Smooth muscle cell (in vitro differentiated cells): Measurements from ENCODE around the gene EPB41L1. TPM values are rescaled to one million over a fixed set of nuclear protein-coding genes. Genes with fewer than 3 reads are reported as not detected.

Experiments used
- DNase-seq: peaks from one replicate; lab custom pipeline; 2025; ENCODE audit not compliant: unreplicated experiment; lab: John Stamatoyannopoulos, UW
- H2AFZ ChIP-seq: fragments of 200-600 bp; sonication (generic); 2 replicates; pipeline ENCODE4 v1.6.0; 2016; ENCODE audit warnings: antibody characterized with exemption, low read depth, mild to moderate bottlenecking
- H3F3A ChIP-seq: fragments of 200-600 bp; sonication (generic); 2 replicates; pipeline ENCODE4 v1.6.0; 2017; ENCODE audit warnings: antibody characterized with exemption, low read depth
- H3K27ac ChIP-seq: fragments of 200-600 bp; sonication (generic); 2 replicates; pipeline ENCODE4 v1.5.1; 2016; ENCODE audit warnings: low read depth, mild to moderate bottlenecking
- H3K27me3 ChIP-seq: fragments of 200-600 bp; sonication (generic); 2 replicates; pipeline ENCODE4 v1.6.1; 2016; ENCODE audit warnings: low read depth, mild to moderate bottlenecking
- H3K36me3 ChIP-seq: fragments of 200-600 bp; sonication (generic); 2 replicates; pipeline ENCODE4 v1.5.1; 2016; ENCODE audit warnings: low read depth
- H3K4me1 ChIP-seq: fragments of 200-600 bp; sonication (generic); 2 replicates; pipeline ENCODE4 v1.5.1; 2016; ENCODE audit warnings: low read depth
- H3K4me2 ChIP-seq: fragments of 200-600 bp; sonication (generic); 2 replicates; pipeline ENCODE4 v1.6.0; 2016; ENCODE audit warnings: mild to moderate bottlenecking
- H3K4me3 ChIP-seq: fragments of 200-600 bp; sonication (generic); 2 replicates; pipeline ENCODE4 v1.5.1; 2016; ENCODE audit warnings: mild to moderate bottlenecking
- H3K79me2 ChIP-seq: fragments of 200-600 bp; sonication (generic); 2 replicates; pipeline ENCODE4 v1.6.0; 2016; ENCODE audit warnings: low read depth, mild to moderate bottlenecking
- H3K9ac ChIP-seq: fragments of 200-600 bp; sonication (generic); 2 replicates; pipeline ENCODE4 v1.6.0; 2016; ENCODE audit warnings: low read depth
- H3K9me3 ChIP-seq: fragments of 200-600 bp; sonication (generic); replicated peaks from 2 replicates; pipeline ENCODE4 v1.5.1; 2016; ENCODE audit warnings: low read depth
- H4K20me1 ChIP-seq: fragments of 200-600 bp; sonication (generic); 2 replicates; pipeline ENCODE4 v1.6.0; 2016; ENCODE audit warnings: low read depth
- WGBS: methylation state at CpG from one replicate; pipeline ENCODE4 v1.1.7; 2016; ENCODE audit warnings: low lambda C conversion rate; 5-methylcytosine and 5-hydroxymethylcytosine counted together
- polyA plus RNA-seq: library from polyadenylated mRNA; unstranded; fragments of >200 nt; fragmentation: Nextera tagmentation; extraction: Ambion mirVana; gene quantifications from 2 replicates; pipeline ENCODE4 v1.2.1, GENCODE V29; 2016
- total RNA-seq: library from RNA; depleted of rRNA; stranded (reverse); fragments of >200 nt; gene quantifications from 2 replicates; pipeline ENCODE4 v1.2.3, GENCODE V29; 2014
- TF ChIP-seq, protein P1 (sequence below): fragments of 200-600 bp; sonication (generic); IDR thresholded peaks from 2 replicates; pipeline ENCODE4 v1.5.1; 2017; ENCODE audit warnings: borderline replicate concordance, mild to moderate bottlenecking, antibody characterized with exemption; ENCODE audit not compliant: insufficient read depth, poor library complexity, severe bottlenecking

The EPB41L1 gene
- total and polyA plus RNA-seq, 2 experiments from 2014 or later: 14.8 to 18.0 TPM

DNA sequence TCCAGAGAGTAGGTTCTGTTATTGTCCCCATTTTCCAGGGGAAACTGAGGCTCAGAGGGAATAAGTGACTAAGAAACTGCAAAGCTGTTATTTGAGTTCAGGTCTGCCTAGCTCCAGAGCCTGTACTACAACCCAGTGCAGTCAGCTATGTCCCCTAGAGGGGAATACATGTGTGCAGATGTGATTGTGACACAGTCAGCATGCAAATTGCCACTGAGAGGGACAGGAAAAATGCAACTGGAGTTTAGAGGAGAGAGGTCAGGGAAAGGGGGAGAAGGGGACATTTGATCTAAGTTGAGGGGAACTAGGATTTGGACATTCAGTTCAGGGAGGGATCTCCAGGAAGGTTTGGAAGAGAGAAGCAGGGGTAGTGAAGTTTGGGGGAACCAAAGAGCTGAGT is 38.6 kb upstream of the EPB41L1 start:
- no peaks in the 10 kb centered on the region for H3K36me3 ChIP-seq
- H3K4me1 ChIP-seq: no peaks in the 10 kb centered on the region
- H3K9me3 ChIP-seq: no peaks in the 10 kb centered on the region
- H4K20me1 ChIP-seq: no peaks in the 10 kb centered on the region
- H3K27ac ChIP-seq: no peak overlapping the region
- H3F3A ChIP-seq: no peaks in the 10 kb centered on the region
- H3K4me2 ChIP-seq: no peak overlapping the region
- no peak overlapping the region for H3K9ac ChIP-seq
- H3K79me2 ChIP-seq: no peaks in the 10 kb centered on the region
- no peaks in the 10 kb centered on the region for H3K27me3 ChIP-seq
- H2AFZ ChIP-seq: no peak overlapping the region
- no peak overlapping the region for H3K4me3 ChIP-seq
- TF ChIP-seq, protein P1, sequence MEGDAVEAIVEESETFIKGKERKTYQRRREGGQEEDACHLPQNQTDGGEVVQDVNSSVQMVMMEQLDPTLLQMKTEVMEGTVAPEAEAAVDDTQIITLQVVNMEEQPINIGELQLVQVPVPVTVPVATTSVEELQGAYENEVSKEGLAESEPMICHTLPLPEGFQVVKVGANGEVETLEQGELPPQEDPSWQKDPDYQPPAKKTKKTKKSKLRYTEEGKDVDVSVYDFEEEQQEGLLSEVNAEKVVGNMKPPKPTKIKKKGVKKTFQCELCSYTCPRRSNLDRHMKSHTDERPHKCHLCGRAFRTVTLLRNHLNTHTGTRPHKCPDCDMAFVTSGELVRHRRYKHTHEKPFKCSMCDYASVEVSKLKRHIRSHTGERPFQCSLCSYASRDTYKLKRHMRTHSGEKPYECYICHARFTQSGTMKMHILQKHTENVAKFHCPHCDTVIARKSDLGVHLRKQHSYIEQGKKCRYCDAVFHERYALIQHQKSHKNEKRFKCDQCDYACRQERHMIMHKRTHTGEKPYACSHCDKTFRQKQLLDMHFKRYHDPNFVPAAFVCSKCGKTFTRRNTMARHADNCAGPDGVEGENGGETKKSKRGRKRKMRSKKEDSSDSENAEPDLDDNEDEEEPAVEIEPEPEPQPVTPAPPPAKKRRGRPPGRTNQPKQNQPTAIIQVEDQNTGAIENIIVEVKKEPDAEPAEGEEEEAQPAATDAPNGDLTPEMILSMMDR: no peak
- no peak for DNase-seq

DNA sequence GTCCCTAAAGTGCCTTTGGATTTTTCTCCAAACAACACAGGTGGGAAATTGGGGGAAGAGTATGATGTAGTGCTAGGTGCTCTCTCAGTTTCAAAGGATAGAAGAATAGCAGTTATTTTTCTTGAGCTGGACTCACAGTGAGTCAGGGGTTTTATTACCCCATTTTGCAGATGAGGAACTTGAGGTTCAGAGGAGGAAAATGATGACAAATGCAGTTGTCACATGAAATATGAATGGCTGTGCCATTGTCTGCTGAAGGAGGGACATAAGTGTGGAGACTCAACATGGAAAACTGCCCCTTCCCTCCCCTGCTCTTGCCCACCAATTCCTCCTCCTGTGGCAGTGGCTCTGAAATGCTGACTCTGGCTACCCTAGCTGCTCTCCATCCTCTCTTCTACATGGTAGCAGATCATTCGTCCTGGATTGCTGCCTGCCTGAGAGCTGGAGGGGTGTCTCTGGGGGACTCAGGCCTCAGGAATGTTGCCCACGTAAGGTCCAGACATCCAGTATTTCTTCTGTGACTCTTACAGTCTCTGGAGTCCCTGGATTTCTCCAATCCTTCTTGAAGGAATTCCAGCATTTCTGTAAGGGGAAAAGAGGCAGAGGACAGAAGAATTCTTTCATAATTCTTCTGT is 37.6 kb upstream of the EPB41L1 start:
- Histone ChIP-seq H3K27ac (peak overlapping the region; percentile 51), H3K27me3 (no peaks in the 10 kb centered on the region), H3K4me2 (no peak overlapping the region), H3K36me3 (no peaks in the 10 kb centered on the region), H3F3A (no peaks in the 10 kb centered on the region), H3K4me1 (no peaks in the 10 kb centered on the region), H2AFZ (no peak overlapping the region), H3K79me2 (no peaks in the 10 kb centered on the region), H3K4me3 (no peak overlapping the region), H4K20me1 (no peaks in the 10 kb centered on the region), H3K9ac (no peak overlapping the region), H3K9me3 (no peaks in the 10 kb centered on the region)
- TF ChIP-seq, protein P1: no peak
- DNase-seq: no peak
- WGBS: 11% methylated on average over 2 of the region's 2 CpGs

DNA sequence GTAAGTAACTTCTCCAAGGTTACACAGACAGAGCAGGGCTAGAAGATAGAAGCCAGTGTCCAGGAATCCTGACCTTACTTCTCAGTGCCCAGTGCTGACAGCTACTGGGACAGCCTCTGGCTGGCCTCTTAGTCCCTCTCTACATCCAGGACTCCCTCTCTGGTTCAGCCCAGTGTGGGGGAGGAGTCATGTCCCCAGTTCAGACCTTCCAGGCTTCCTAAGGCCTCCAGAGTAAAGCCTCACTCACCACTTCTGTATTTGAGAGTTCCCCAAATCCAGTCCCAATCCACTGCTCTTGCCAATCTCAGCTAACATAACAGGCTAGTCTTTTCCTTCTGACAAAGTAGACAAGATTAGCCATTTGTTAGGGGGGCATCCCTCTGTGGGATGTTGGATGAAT is 36.9 kb upstream of the EPB41L1 start:
- Histone ChIP-seq H3K4me1 (no peaks in the 10 kb centered on the region), H2AFZ (no peak overlapping the region), H4K20me1 (no peaks in the 10 kb centered on the region), H3F3A (no peaks in the 10 kb centered on the region), H3K4me3 (no peak overlapping the region), H3K36me3 (no peaks in the 10 kb centered on the region), H3K9ac (no peak overlapping the region), H3K27ac (peak overlapping the region; percentile 51), H3K9me3 (no peaks in the 10 kb centered on the region), H3K4me2 (no peak overlapping the region), H3K27me3 (no peaks in the 10 kb centered on the region), H3K79me2 (no peaks in the 10 kb centered on the region)
- TF ChIP-seq, protein P1: no peak
- no peak for DNase-seq

DNA sequence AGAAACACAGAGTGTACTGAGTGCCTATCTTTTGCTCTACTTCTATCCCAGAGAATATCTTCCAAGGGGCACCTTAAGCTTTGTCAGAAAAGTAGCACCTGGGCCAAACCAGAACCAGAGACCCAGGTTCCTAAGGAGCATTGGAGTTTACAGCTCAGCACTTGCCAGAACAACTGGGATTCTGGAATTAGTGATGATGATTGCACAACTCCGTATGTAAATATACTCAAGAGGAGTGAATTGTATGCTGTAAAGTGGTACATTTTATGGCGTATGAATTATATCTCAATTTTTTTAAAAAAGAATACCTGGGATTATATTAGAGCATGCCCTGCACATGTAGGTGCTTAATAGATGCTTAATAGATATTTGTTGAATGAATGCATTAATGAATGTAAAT is 36.2 kb upstream of the EPB41L1 start:
- TF ChIP-seq, protein P1: no peak
- no peak overlapping the region for H3K4me3 ChIP-seq
- no peak for DNase-seq
- no peak overlapping the region for H3K4me2 ChIP-seq
- H3K79me2 ChIP-seq: no peaks in the 10 kb centered on the region
- WGBS: 97% methylated on average over 2 of the region's 2 CpGs
- no peak overlapping the region for H3K27ac ChIP-seq
- H3F3A ChIP-seq: no peaks in the 10 kb centered on the region
- H3K4me1 ChIP-seq: no peaks in the 10 kb centered on the region
- no peaks in the 10 kb centered on the region for H3K36me3 ChIP-seq
- H4K20me1 ChIP-seq: no peaks in the 10 kb centered on the region
- H3K9ac ChIP-seq: no peak overlapping the region
- H3K9me3 ChIP-seq: no peaks in the 10 kb centered on the region
- H3K27me3 ChIP-seq: no peaks in the 10 kb centered on the region
- no peak overlapping the region for H2AFZ ChIP-seq
